ENCODE data around the gene SMPDL3B.

The SMPDL3B gene

DNA sequence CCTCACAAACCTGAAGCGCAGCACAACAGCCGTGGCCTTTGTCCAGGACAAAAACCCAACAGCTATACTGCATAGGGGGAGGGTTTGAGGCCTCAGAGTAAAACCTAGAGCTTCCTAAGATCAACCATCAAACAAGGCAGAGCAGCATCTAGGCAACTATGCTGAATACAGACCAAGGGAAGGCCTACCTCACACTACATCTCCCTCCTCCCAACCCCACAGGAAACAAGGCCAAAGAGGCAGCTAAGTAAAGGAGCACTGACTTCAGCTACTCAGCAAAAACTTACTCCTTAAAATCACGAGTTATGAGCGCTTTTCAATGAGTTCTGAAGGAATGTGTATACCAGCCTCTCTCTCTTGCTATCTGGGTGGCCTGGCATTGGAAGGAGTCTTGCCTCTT lies 37.3 kb downstream of the SMPDL3B start:
- TF ChIP-seq, protein P1, sequence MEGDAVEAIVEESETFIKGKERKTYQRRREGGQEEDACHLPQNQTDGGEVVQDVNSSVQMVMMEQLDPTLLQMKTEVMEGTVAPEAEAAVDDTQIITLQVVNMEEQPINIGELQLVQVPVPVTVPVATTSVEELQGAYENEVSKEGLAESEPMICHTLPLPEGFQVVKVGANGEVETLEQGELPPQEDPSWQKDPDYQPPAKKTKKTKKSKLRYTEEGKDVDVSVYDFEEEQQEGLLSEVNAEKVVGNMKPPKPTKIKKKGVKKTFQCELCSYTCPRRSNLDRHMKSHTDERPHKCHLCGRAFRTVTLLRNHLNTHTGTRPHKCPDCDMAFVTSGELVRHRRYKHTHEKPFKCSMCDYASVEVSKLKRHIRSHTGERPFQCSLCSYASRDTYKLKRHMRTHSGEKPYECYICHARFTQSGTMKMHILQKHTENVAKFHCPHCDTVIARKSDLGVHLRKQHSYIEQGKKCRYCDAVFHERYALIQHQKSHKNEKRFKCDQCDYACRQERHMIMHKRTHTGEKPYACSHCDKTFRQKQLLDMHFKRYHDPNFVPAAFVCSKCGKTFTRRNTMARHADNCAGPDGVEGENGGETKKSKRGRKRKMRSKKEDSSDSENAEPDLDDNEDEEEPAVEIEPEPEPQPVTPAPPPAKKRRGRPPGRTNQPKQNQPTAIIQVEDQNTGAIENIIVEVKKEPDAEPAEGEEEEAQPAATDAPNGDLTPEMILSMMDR (IDR thresholded peaks at IDR 0.05; ENCODE audit: extremely low read depth, insufficient read depth, missing control alignments): no peak
- in situ Hi-C loops (cut with MboI; ENCODE audit: low pct_unique_long_range_greater_than_20kb, low sequenced_read_pairs, unreplicated experiment): no loop called here
- no peak for DNase-seq (ENCODE audit: low spot score)

DNA sequence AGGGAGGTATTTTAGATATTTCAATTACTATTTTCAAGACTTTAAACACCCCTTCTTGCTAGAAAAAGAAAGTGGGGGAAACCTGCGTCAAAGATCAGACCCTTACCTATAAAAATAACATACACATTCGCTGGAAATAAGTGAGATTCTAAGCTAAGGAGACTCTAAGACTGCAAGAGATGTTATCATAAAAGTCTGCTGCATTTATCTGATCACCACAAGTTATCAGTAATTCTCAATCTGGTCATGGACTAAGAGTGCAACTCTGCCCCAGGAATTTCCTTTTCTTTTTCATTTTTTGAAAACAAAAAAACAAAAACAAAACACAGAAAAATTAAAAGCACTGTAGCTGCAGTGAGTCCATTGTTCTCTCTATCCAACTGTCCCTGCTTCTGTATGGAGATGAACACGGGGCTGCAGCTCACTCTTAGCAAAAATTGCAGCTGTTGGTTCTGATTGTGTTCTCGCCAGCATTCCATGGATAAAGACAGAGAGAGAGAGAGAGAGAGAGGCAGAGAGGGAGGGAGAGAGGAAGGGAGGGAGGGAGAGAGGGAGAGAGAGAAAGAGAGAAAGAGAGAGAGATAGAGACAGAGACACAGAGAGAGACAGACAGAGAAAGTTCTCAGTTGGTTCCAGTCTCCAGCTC lies 39.1 kb downstream of the SMPDL3B start:
- no peak for DNase-seq (ENCODE audit: low spot score)
- TF ChIP-seq, protein P1 (IDR thresholded peaks at IDR 0.05; ENCODE audit: extremely low read depth, insufficient read depth, missing control alignments): no peak
- in situ Hi-C loops (cut with MboI; ENCODE audit: low pct_unique_long_range_greater_than_20kb, low sequenced_read_pairs, unreplicated experiment): no loop called here

DNA sequence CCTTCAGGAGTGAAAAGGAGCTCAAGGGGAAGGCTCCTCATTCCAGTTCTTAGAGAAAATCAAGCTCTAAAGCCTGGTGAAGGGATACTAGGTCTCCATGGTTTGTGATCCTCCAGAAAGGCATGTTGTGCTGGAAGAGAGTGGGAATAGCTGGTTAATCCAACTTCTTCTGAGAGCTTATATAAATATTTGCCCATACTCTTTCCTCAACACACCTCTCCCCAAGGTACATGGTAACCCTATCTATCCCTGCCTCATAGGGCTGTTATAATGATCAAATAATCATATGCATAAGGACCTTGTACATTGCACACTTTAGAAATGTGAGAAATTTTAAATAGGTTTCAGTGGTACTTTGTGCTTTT lies 39.6 kb downstream of the SMPDL3B start:
- in situ Hi-C loops (cut with MboI; ENCODE audit: low pct_unique_long_range_greater_than_20kb, low sequenced_read_pairs, unreplicated experiment): no loop called here
- TF ChIP-seq, protein P1 (IDR thresholded peaks at IDR 0.05; ENCODE audit: extremely low read depth, insufficient read depth, missing control alignments): no peak
- DNase-seq (ENCODE audit: low spot score): no peak

DNA sequence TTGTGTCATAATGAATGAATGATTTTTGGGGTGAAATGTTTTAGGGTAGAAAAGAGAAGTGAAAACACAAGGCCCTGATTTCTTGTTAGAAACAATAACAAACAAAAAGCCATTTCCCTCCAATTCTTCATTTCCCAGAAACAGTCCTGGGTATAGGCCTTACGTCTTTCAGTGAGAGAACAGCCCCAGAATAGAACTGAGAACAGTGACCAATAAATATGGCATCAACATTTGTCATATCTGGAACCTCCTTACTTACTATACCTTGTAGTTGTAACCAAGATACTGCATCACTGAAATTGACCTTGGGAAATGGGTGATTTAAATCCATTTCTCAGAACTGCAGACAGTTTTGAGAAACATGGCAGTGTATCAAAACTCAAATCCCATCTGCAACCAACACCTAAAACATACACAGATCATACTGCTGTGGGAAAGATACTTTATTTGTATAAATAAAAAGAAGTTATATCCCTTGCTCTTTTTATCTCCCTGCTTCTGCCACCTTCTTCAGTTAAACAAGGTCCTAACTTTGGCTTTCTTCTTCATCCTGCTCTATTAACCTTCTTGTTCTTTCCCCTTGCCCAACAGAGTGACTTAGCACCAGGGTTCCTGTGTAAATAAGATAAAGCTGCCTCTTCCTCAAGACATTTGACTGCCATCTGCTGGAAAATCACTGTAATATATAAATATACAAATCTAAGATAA lies 44.5 kb downstream of the SMPDL3B start:
- in situ Hi-C loops (cut with MboI; ENCODE audit: low pct_unique_long_range_greater_than_20kb, low sequenced_read_pairs, unreplicated experiment): no loop called here
- TF ChIP-seq, protein P1 (IDR thresholded peaks at IDR 0.05; ENCODE audit: extremely low read depth, insufficient read depth, missing control alignments): peak; percentile 39
- DNase-seq (ENCODE audit: low spot score): peak; percentile 36

DNA sequence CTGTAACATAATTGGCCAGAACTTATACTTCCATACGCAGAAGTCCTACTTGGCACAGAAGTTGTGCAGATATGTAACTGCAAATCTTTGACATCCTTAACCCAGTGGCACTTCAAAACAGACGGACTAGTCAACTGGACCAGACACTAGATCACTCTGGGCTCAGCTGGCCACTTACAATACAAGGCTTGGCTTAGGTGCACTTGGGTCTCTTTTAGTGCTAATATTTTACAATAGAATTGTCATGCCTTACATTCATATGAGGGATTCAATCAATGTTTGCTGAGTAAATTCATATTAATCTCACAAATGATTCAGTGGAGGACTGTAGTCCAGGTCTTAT lies 45.0 kb downstream of the SMPDL3B start:
- in situ Hi-C loops (cut with MboI; ENCODE audit: low pct_unique_long_range_greater_than_20kb, low sequenced_read_pairs, unreplicated experiment): no loop called here
- no peak for DNase-seq (ENCODE audit: low spot score)
- TF ChIP-seq, protein P1 (IDR thresholded peaks at IDR 0.05; ENCODE audit: extremely low read depth, insufficient read depth, missing control alignments): no peak

DNA sequence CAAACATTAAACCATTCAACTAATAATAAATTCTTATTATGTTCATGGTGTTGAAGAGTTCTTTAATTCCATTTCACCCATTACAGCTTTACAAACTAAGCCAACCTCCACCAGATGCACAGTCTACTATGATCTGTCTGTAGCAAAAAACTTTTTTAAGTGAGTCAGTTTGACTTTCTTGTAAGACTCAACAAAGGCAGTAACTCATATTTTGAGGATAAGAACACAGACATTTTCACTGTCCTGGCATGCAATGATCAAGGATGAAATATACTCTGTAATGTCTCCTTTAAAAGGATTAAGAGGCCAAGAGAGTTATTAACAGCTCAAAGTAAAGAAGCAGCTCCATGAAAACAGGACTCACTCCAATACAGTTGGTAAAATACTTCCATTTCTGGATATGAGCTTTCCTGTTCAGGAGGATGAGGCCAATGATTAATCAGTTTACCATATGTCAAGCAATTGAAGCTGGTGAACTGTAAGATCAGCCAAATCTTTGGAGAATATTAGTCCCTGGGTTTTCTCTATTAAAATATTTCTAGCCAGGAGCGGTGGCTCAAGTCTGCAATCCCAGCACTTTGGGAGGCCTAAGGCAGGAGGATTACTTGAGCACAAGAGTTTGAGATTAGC lies 45.5 kb downstream of the SMPDL3B start:
- in situ Hi-C loops (cut with MboI; ENCODE audit: low pct_unique_long_range_greater_than_20kb, low sequenced_read_pairs, unreplicated experiment): no loop called here
- TF ChIP-seq, protein P1 (IDR thresholded peaks at IDR 0.05; ENCODE audit: extremely low read depth, insufficient read depth, missing control alignments): no peak
- DNase-seq (ENCODE audit: low spot score): no peak

Measured in GM13977 (cell line).